HK-2 (cell line): ENCODE measurements around the gene AQP6.

Experiments used
- DNase-seq: peaks from one replicate; pipeline ENCODE4 v3.0.0-alpha.2; 2018; ENCODE audit not compliant: unreplicated experiment

AQP6 gene

DNA sequence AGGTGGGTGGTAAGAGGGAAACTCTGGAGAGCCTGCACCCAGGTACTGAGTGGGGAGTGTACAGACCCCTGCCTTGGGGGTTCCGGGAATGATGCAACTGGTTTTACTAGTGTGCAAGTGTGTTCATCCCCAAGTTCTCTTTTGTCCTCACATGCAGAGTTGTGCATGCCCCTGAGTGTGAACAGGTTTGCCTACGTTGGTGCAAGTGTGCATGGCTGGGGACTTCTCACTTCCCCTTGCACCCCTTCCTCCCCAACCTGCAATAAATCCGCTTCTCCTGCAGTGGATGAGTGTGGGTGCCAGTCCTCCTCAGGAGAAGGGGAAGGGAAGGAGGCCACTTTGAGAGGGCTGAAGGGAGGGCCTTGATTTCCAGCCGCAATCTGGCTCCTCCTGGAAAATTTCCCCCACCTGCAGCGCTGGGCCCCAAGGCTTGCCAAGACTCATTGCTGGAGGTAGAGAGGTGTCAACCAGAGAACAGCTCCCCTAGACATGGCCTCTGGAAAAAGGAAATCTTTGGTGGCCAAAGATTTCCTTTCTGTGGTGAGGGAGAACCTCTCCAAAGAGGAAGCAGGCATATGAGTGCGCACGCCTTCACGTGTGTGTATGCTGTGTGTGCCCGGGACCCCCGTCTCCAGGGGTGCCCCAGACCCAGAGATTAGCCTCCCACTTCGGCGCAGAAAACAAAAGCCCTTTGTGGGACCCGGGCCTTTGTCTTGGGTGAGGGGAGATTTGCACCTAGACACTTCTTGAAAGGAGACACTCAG, 16.7 kb upstream of the AQP6 start:
- DNase-seq: no peak

DNA sequence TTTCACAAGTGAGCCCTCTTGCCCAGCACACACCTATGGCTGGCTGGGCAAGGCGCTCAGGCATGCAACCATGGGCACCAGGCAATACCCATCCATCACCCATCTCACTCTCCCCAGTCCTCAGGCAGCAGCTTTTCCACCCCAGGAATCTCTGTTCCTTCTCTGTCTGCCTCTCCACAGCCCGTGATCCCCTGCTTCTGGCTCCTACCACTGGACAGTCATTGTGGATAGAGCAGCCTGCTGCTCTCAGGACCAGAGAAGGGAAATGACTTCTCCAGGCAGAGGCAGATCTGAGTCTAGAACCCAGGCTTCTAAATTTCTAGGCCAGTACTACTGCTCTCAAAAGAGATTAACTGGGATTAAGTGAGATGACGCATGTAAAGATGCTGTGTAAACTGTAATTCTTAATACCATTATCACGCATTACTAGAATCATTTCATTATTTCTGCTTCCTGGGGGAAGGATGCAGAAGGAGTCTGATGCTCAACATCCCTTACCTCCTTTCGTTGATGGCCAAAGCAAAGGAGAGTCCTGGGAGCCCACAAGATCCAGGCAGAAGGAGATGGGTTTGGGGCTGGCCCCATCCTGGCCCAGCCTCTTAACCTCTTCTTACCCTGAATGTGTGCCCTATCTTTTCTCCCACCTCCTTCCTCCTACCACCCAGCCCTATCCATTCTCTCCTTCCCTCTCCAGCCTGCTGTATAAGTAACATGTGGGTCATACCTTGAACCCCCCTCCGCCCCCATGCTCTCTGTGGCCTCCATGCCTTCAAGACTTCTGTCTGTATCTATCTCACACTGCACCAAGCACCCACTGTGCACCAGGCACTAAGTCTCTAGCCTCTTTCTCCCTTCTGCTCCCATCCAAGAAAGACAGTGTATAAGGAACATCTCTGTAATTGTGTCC, 15.8 kb upstream of the AQP6 start:
- no peak for DNase-seq

DNA sequence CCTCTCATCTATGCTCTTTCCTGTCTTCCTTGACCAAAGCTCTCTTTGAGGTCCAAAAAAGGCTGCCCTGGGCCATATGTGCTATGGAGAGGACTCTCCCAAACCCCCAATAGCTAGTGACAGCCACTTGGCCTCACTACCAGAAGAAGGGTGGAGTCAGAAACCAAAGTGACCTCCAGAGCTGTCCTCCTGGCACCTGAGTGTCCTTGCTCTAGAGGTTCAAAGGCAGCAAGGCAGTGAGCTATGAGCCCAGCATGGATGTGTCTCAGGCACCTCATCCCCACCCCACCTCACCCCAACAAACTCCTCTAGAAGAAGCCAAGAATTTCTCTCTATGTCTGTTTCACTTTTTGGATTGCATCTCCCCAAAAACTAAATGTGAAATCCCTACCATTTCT, 15.2 kb upstream of the AQP6 start:
- no peak for DNase-seq

DNA sequence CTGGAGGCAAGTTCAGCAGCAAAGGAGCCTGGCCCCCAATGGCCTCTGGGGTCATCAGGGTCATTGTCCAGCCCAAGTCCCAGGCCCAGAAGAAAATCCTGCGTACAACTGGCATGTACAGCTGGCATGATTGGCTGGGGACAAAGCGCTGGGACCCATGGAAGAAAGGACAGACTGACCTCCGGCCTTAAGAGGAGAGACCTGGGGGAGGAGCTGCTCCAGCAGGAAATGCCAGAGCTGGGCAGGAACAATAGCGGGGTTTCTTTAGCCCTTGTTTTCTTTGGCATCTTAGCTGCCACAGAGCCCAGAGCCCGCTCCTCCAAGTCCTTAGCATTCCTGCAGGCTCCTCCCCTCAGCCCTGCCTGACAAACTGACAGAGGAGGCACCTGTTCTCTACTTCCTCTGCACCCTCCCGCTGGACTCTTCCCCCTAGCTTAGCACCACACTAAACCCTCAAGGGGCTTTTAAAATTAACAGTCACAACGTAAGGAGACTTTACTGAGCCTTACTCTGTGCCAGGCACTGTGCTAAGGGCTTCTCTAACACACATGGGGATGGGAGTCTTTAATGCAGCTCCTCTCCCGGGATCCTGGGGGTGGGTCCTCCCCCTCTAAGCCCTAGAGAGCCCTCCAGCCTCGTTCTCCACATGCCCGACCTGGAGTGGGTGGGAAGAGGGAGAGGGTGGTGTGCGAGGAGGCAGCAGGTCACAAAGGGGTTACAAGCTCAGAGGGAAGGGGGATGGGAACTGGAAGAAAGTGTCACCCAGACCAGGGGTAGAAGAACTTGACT, 12.9 kb upstream of the AQP6 start:
- DNase-seq: no peak

DNA sequence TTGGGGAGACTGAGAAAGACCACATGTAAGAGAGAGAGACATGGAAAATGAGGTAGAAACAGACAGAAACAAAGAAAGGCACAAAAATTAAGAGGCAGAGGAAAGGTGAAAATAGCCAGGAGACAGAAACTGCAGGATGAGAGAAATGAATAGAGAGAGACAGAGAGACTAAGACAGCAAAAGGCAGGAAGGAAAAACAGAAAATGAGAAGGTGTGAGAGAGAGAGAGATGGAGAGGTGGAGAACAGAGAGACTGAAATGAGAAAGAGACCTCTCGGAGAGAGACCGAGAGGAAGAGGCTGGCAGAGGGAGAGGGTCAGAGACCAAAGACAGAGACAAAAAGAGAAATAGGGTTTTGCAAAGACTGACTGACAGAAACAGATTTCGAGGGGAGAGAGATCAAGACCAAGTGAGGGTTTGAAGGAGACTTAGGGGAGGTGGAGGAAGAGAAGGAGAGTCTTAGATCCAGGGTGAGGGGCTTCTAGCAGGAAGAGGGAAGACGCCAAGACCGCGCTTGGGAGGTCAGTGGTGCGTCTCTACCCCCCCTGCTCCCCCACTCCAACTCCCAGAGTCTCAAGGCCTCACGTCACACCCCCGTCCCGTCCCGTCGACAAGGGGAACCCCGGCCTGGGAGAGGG, 12.2 kb upstream of the AQP6 start:
- no peak for DNase-seq

DNA sequence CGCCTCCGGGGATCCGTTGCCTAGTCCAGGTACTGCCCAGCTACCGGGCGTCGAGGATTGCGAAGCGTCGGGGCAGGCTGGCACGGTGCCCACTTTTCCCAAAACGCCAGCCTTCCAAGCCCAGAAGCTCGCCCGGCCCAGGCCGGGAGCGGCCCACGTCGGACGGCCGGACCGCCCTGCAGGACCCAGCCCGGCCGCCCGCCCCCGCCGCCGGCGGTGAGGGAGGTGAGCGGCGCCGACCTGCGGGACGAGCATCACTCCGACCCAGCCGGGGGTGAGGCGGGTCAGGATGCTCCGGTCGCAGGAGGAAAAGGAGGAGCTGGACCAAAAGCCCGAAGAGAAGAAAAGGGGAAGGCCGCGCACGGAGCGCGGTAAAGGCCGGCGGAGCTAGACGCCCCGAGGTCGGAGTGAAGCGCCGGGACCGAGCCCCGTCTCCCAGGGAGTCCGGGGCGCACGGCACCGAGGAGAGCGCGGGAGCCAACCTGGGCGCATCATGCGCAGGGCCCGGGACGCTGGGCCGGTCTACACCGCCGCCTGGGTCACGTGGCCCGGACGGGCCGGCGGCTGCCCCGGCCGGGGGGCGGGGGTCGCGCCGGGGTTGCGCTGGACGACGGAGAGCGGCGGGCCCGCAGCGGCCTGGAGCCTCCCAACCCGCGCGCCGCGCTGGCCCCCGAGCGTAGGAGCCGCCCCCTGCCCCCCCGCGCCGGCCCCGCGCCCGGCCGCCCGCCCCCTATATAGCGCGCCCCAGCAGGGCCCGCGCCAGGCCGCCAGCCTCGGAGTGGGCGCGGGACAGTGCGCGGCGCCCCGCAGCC, 11.4 kb upstream of the AQP6 start, which contains the start of gene AQP5:
Gene AQP5 (plus strand): TSS at position 762 of the 812 bp plus-strand sequence. CDS start 146 bp downstream, outside the sequence.
- no peak for DNase-seq

DNA sequence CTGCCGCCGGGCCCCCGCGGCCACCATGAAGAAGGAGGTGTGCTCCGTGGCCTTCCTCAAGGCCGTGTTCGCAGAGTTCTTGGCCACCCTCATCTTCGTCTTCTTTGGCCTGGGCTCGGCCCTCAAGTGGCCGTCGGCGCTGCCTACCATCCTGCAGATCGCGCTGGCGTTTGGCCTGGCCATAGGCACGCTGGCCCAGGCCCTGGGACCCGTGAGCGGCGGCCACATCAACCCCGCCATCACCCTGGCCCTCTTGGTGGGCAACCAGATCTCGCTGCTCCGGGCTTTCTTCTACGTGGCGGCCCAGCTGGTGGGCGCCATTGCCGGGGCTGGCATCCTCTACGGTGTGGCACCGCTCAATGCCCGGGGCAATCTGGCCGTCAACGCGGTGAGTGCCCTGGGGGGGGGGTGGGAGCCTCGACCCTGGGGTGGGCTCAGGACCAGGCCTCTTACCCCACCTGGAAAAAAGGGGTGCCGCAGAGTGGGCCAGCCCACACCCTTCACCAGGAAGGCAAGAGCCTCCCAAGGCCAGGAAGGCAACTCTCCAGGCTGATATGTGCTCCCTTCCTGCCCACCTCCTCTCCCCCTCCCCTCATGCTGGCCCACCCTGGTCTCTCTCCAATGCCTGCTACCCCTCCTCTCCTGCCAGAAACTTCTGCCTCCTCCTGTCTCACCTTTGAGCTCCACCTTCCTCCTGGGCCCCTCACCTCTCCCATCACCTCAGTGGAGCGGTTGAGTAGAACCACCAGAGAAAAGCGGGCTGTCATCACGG, 10.6 kb upstream of the AQP6 start:
- DNase-seq: no peak

DNA sequence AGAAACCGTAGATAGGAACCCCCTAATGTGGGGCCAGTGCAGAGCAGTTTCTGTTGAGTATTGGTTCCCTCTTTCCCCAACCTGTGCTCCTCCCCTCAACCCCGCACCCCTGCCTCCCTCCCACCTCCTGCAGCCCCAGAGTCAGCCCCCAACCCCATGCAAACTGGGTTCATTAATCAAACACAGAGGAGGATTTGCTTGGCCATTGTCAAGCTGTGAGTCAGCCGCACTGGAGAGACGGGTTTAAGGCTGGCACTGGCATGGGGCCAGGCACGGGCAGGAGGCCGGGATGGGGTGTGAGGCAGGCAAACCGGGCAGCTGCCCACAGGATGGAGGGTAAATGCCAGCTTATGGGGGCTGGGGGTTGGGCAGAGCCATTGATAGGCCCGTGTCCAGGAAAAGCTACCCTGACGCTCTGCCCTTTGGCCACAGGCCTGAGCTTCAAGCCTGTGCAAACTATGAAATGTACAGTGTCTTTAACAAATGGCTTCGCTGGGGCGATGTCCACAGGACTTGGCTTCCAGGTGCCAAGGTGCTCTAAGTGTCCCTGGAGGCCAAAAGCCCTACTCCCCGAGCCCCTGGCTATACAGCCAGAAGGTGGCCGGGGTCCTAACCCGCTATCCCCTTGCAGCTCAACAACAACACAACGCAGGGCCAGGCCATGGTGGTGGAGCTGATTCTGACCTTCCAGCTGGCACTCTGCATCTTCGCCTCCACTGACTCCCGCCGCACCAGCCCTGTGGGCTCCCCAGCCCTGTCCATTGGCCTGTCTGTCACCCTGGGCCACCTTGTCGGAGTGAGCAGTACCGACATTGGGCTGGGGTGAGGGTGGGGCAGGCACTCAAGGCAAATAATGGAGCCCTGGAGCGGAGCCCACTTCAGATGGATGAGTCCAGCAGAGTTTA, 9.6 kb upstream of the AQP6 start:
- peak; percentile 72 for DNase-seq

DNA sequence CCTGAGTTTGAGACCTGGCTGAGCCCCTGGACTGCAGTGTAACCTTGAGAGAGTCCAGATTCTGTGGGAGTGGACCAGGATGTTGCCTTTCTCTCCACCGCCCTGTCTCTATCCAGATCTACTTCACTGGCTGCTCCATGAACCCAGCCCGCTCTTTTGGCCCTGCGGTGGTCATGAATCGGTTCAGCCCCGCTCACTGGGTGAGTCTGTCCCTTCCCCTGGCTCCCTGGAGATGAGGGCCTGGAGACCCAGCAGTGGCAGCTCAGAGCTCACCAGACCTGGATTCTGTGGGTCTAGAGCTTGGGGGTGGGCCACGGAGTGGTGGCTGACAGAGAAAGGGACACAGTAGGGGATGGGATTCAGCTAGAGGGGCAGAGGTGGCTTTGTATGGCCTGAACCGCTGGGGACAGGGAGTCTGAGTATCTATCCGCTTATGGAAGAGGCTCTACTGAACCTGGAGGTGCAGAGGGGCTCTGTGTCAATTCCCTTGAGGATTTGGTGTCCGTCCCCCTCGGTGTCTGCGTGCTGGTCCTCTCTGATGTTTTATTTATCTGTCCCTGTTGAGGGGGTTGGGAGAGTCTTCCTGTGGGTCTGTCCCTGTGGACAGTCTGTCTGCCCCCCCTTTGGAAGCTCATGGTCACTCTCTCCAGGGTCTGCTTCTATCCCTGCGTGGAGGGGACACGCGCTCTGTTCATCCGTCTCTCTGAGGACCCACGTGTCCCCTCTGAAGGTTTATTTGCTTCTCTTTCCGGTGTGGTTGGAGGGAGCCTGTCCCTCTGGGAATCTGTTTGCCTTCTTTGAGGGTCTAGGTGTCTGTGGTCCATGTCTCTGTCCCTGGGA, 8.6 kb upstream of the AQP6 start:
- no peak for DNase-seq

DNA sequence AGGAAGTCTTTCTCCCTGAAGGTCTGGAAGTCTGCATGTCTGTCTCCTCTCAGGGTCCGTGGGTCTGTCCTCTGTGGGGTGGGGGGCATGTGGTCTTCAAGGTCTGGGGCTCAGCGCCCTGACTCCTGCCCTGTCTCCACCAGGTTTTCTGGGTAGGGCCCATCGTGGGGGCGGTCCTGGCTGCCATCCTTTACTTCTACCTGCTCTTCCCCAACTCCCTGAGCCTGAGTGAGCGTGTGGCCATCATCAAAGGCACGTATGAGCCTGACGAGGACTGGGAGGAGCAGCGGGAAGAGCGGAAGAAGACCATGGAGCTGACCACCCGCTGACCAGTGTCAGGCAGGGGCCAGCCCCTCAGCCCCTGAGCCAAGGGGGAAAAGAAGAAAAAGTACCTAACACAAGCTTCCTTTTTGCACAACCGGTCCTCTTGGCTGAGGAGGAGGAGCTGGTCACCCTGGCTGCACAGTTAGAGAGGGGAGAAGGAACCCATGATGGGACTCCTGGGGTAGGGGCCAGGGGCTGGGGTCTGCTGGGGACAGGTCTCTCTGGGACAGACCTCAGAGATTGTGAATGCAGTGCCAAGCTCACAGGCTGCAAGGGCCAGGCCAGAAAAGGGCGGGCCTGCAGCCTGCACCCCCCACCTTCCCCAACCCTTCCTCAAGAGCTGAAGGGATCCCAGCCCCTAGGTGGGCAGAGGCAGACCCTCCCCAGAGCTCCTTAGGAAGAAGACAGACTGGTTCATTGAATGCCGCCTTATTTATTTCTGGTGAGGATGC, 7.7 kb upstream of the AQP6 start:
- DNase-seq: no peak

DNA sequence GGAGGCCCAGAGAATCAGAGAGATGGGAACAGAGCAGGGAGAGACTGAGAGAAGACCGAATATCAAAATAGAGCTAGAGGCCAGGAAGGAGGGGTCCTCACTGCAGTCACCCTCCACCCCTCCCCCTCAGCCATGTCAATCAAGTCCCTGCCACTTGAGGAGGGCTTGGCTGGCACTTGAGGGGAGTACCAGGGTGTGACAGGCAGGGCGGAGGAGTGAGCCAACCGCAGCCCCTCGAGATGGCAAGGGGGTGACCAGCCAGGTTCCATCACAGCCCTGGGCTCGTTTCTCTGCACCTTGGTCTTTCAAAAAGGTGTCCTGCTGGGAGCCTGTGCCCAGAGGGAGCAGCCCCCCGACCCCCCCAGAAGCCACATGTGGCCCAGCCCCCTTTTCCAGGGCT, 6.9 kb upstream of the AQP6 start:
- no peak for DNase-seq

DNA sequence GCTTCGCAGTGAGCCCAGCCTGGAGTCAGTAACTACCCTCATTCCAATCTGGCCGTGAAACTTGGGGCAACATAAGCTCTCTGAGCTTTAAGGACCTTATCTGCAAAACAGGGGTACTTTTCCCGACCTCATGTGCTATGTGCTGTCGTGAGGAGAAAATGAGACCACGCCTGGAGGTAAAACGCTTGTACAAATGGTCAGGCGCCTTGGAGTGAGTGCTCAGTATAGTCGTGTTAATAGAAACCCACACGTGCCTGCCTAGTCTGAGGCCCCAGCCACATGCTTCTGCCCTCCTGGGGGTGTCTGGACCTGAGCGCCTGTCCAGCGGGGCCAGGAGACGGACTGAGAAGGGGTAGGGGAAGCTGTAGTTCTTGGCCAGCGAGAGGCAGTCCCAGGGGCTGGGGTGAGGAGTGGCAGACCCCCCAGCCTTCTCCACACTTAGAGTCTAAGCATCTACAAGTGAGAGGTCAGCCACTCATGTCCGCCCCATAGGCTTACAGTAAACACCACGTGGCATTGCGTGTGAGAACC, 6.2 kb upstream of the AQP6 start:
- DNase-seq: no peak

DNA sequence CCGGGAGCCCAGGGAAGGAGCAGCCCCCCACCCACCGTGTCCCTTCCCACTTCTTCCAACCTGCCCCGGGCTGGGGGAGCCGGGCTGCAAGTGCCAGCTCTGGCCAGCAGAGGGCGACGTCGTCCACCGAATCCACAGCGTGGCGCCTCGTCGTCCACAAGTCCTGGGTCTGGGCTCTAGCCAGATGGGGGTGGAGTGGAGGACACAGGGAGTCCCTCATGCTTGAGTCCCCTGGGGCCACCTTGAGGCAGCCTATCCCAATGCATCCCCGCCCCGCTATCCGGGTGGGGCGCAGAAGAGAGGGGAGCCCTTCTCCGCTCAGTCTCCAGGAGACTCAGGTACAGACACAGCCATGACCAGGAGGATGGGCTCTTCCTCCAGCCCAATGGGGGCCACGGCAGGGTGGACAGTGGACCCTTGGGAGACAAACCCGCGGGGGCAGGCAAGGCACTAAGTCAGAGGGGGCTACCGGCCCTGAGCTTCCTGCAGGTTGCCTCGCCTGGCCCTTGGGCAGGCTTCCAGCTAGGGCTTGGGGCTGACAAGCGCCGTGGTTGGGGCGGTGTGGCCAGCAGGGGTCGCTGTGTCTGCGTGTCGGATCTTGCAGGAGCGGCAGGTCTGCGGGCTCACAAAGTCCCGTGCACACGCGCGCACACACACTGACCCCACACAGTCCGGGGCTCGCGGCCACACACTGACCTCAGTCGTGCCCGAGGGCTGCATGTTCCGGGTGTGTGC, 5.5 kb upstream of the AQP6 start:
- DNase-seq: peak; percentile 94

DNA sequence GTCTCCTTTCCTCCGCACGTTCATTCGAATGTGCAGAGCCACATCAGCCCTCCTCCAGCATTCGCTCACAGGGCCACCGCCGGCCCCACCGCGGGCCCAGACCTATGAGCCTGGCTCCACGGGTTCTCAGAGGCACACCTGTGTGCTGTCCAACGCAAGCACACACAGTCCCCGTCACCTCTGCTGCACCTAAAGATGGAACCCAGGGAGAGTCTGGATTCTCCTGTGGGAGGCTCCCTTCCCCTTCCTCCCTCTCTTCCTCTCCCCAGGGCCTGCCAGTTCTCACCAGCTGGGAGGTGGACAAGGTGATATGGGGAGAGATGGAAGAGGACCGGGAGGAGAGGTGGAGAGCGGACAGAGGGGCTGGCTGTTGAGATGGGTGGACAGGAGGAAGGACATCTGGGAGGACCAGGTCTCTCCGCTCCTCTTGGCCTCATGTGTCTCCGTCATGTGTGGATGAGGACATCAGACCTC, 4.9 kb upstream of the AQP6 start:
- no peak for DNase-seq

DNA sequence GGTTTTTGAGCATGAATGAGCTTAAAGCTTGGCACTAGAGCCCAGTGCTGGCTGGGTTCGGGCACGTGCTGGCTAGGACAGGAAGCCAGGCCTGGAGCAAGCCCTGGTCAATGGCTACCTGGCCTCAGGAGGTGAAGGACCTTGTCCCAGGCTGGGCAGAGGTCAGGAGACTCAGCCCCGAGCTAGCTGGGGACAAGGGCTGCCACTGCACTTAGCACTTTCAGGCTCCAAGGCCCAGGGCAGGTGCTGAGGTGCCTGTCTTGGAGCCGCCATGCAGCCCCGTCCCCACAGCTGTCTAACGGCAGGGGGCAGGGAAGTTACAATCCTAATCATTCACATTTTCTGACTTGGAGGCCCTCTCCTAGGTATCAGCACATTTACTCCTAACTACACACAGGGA, 4.3 kb upstream of the AQP6 start:
- DNase-seq: no peak

DNA sequence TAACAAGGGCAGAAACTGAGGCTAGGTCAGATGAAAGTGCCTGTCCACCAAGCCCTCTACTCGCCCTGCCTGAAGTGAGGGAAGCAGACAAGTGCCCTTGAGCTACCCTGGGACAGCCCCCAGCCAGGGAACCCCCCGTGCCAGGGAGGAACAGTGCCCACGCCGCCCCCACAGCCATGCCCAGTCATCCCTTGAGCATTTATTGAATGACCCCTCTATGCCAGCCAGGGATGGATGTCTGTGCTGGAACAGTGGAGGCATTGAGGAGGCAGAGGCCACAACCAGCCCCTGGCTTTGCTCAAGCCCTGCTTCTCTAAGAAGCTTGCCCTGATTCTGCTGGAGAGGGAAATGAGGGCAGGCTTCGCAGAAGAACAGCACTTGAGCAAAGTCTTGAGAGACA, 3.7 kb upstream of the AQP6 start:
- DNase-seq: no peak
